ENCODE data around the gene IQGAP2.

Gene IQGAP2

DNA sequence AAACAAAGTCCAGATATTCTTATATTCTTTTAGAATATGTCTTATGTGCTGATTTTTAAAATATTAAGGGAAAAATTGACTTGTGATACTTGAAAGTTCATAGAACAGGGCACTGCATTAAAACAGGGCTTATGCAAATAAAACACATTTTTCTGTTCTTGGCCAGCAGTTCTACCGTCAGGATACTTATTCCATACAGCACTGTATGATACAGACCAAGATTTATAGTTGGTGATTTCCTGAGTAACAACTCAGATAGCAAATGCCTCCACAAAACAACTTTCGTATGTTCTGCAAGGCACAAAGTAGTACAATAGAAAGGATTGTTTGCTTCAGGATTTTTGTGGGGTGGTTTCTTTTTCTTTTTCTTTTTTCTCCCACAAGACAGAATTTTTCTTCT is 150.2 kb downstream of the IQGAP2 start:
- Histone ChIP-seq H3K36me3 (ENCODE audit: insufficient read depth, low read length) (no peaks in the 10 kb centered on the region), H3K27me3 (ENCODE audit: insufficient read depth, low read length) (peaks cover 43% of the 10 kb centered on the region), H3K4me3 (ENCODE audit: low read depth, low read length) (no peak overlapping the region), H3K4me1 (ENCODE audit: control insufficient read depth, insufficient read depth, low read length, unreplicated experiment) (no peaks in the 10 kb centered on the region), H3K27ac (ENCODE audit: low read depth, low read length) (no peak overlapping the region), H3K79me2 (ENCODE audit: control insufficient read depth, insufficient read depth, low read length, unreplicated experiment) (no peaks in the 10 kb centered on the region), H2AFZ (ENCODE audit: low read length, unreplicated experiment) (no peak overlapping the region)

DNA sequence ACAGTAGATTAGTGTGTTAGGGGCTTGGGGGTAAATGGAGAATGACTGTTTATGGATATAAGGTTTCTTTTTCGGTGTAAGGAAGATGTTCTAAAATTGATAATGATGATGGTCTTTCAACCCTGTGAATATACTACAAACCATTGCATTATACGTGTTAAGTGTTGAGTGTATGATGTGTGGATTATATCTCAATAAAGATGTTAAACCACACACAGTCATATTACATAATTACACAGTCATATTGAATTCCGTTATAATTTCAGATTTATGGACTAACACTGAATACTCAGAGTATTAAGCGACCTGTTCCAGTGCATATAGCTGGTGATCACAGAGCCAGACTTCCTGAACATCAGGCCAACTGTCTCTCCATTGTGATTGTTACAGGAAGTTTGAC is 152.0 kb downstream of the IQGAP2 start:
- Histone ChIP-seq H3K4me1 (ENCODE audit: control insufficient read depth, insufficient read depth, low read length, unreplicated experiment) (no peaks in the 10 kb centered on the region), H3K36me3 (ENCODE audit: insufficient read depth, low read length) (no peaks in the 10 kb centered on the region), H3K27ac (ENCODE audit: low read depth, low read length) (no peak overlapping the region), H3K27me3 (ENCODE audit: insufficient read depth, low read length) (peaks cover 43% of the 10 kb centered on the region), H2AFZ (ENCODE audit: low read length, unreplicated experiment) (no peak overlapping the region), H3K79me2 (ENCODE audit: control insufficient read depth, insufficient read depth, low read length, unreplicated experiment) (no peaks in the 10 kb centered on the region), H3K4me3 (ENCODE audit: low read depth, low read length) (no peak overlapping the region)

DNA sequence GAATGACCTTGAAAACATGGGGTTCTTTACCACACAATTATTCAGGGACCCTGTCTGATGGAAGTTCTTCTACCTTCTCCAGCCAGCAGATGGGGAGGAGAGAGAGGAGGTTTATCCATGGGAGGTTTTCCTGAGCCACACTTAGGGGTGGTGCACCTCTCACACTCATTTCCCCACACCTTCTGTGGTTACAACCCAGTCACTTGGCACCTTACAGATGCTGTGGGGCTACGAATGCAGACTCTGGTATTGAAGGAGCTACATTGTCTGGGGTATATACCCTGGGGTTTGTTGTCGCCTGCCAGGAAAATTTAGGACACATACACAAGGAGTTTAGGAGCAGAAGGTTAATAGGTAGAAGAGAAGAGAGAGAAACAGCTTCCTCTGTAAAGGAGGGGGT is 152.6 kb downstream of the IQGAP2 start:
- no peaks in the 10 kb centered on the region for H3K36me3 ChIP-seq (ENCODE audit: insufficient read depth, low read length)
- no peaks in the 10 kb centered on the region for H3K79me2 ChIP-seq (ENCODE audit: control insufficient read depth, insufficient read depth, low read length, unreplicated experiment)

GRCh38 chr5:76556511-76557221 is 153.6 kb downstream of the IQGAP2 start:
- no peak overlapping the region for H3K27ac ChIP-seq (ENCODE audit: low read depth, low read length)
- no peaks in the 10 kb centered on the region for H3K4me1 ChIP-seq (ENCODE audit: control insufficient read depth, insufficient read depth, low read length, unreplicated experiment)
- no peaks in the 10 kb centered on the region for H3K36me3 ChIP-seq (ENCODE audit: insufficient read depth, low read length)
- H3K79me2 ChIP-seq (ENCODE audit: control insufficient read depth, insufficient read depth, low read length, unreplicated experiment): no peaks in the 10 kb centered on the region
- H2AFZ ChIP-seq (ENCODE audit: low read length, unreplicated experiment): no peak overlapping the region
- no peak overlapping the region for H3K4me3 ChIP-seq (ENCODE audit: low read depth, low read length)
- peaks cover 49% of the 10 kb centered on the region for H3K27me3 ChIP-seq (ENCODE audit: insufficient read depth, low read length)

More for the DNA sequence above, 152.6 kb downstream of the IQGAP2 start:
- H3K4me3 ChIP-seq (ENCODE audit: low read depth, low read length): no peak overlapping the region
- peaks cover 43% of the 10 kb centered on the region for H3K27me3 ChIP-seq (ENCODE audit: insufficient read depth, low read length)
- H3K27ac ChIP-seq (ENCODE audit: low read depth, low read length): no peak overlapping the region
- H2AFZ ChIP-seq (ENCODE audit: low read length, unreplicated experiment): no peak overlapping the region
- H3K4me1 ChIP-seq (ENCODE audit: control insufficient read depth, insufficient read depth, low read length, unreplicated experiment): no peaks in the 10 kb centered on the region

DNA sequence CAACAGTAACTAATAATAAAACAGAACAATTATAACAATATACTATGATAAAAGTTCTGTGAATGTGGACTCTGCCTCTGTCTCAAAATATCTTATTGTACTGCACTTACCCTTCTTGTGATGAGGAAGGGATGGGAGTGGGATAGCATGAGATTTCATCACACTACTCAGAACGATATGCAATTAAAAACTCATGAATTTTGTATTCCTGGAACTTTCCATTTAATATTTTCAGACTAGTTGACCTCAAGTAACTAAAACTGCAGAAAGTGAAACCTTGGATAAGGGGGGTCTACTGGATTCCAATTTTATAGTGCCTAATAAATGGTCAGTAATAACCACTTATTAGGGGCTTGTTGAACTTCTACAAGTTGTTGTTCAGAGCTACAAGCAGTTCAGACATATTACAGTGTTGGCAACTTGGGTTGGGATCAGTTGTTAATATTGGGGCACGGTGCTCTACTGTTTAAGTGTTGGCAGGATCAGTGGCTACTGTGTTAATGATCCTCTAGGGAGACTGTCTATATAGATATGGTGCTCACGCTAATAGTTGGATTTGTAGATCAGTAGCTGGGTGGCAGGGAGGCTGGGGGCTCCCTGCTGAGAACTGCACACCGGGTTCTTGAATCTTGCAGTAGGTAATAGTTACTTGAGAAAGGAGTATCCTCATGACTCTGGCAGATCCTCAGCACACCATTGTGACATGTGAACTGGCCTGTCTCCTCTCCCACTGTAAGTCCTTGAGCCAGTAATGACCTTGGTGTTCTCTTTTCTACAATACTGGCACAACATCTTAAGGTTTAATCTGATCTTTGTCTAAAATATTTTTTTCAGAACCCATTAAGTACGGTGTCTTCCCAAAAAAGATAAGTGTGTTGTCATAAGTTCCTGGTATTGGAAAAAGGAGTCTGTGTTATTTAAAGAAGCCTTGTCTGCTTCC is 158.1 kb downstream of the IQGAP2 start:
- H3K79me2 ChIP-seq (ENCODE audit: control insufficient read depth, insufficient read depth, low read length, unreplicated experiment): no peaks in the 10 kb centered on the region
- no peak overlapping the region for H3K27ac ChIP-seq (ENCODE audit: low read depth, low read length)
- H3K4me3 ChIP-seq (ENCODE audit: low read depth, low read length): no peak overlapping the region
- H3K27me3 ChIP-seq (ENCODE audit: insufficient read depth, low read length): peaks cover 60% of the 10 kb centered on the region
- no peaks in the 10 kb centered on the region for H3K4me1 ChIP-seq (ENCODE audit: control insufficient read depth, insufficient read depth, low read length, unreplicated experiment)
- no peak overlapping the region for H2AFZ ChIP-seq (ENCODE audit: low read length, unreplicated experiment)
- H3K36me3 ChIP-seq (ENCODE audit: insufficient read depth, low read length): no peaks in the 10 kb centered on the region

GRCh38 chr5:76561959-76562358 is 158.9 kb downstream of the IQGAP2 start:
- Histone ChIP-seq H3K79me2 (ENCODE audit: control insufficient read depth, insufficient read depth, low read length, unreplicated experiment) (no peaks in the 10 kb centered on the region), H3K4me1 (ENCODE audit: control insufficient read depth, insufficient read depth, low read length, unreplicated experiment) (no peaks in the 10 kb centered on the region)

GRCh38 chr5:76565009-76565408 is 161.9 kb downstream of the IQGAP2 start:
- Histone ChIP-seq H3K4me1 (ENCODE audit: control insufficient read depth, insufficient read depth, low read length, unreplicated experiment) (no peaks in the 10 kb centered on the region), H3K36me3 (ENCODE audit: insufficient read depth, low read length) (no peaks in the 10 kb centered on the region), H3K4me3 (ENCODE audit: low read depth, low read length) (no peak overlapping the region), H3K27ac (ENCODE audit: low read depth, low read length) (no peak overlapping the region), H2AFZ (ENCODE audit: low read length, unreplicated experiment) (no peak overlapping the region), H3K27me3 (ENCODE audit: insufficient read depth, low read length) (peaks cover 84% of the 10 kb centered on the region), H3K79me2 (ENCODE audit: control insufficient read depth, insufficient read depth, low read length, unreplicated experiment) (no peaks in the 10 kb centered on the region)

More at GRCh38 chr5:76561959-76562358, 158.9 kb downstream of the IQGAP2 start:
- H3K36me3 ChIP-seq (ENCODE audit: insufficient read depth, low read length): no peaks in the 10 kb centered on the region
- H3K27ac ChIP-seq (ENCODE audit: low read depth, low read length): no peak overlapping the region
- H2AFZ ChIP-seq (ENCODE audit: low read length, unreplicated experiment): no peak overlapping the region
- H3K4me3 ChIP-seq (ENCODE audit: low read depth, low read length): no peak overlapping the region
- peaks cover 60% of the 10 kb centered on the region for H3K27me3 ChIP-seq (ENCODE audit: insufficient read depth, low read length)

GRCh38 chr5:76570153-76570552 is 167.1 kb downstream of the IQGAP2 start:
- Histone ChIP-seq H3K27ac (ENCODE audit: low read depth, low read length) (no peak overlapping the region), H3K27me3 (ENCODE audit: insufficient read depth, low read length) (peaks cover 68% of the 10 kb centered on the region), H2AFZ (ENCODE audit: low read length, unreplicated experiment) (no peak overlapping the region), H3K79me2 (ENCODE audit: control insufficient read depth, insufficient read depth, low read length, unreplicated experiment) (no peaks in the 10 kb centered on the region), H3K4me3 (ENCODE audit: low read depth, low read length) (no peak overlapping the region), H3K36me3 (ENCODE audit: insufficient read depth, low read length) (no peaks in the 10 kb centered on the region), H3K4me1 (ENCODE audit: control insufficient read depth, insufficient read depth, low read length, unreplicated experiment) (no peaks in the 10 kb centered on the region)

- no peak overlapping the region for H3K27ac ChIP-seq (ENCODE audit: low read depth, low read length)
Observed at GRCh38 chr5:76571559-76571958, 168.5 kb downstream of the IQGAP2 start.

GRCh38 chr5:76576450-76576849 is 173.4 kb downstream of the IQGAP2 start:
- Histone ChIP-seq H3K27ac (ENCODE audit: low read depth, low read length) (no peak overlapping the region), H2AFZ (ENCODE audit: low read length, unreplicated experiment) (no peak overlapping the region), H3K4me1 (ENCODE audit: control insufficient read depth, insufficient read depth, low read length, unreplicated experiment) (no peaks in the 10 kb centered on the region), H3K79me2 (ENCODE audit: control insufficient read depth, insufficient read depth, low read length, unreplicated experiment) (no peaks in the 10 kb centered on the region), H3K36me3 (ENCODE audit: insufficient read depth, low read length) (no peaks in the 10 kb centered on the region), H3K4me3 (ENCODE audit: low read depth, low read length) (no peak overlapping the region), H3K27me3 (ENCODE audit: insufficient read depth, low read length) (peaks cover 45% of the 10 kb centered on the region)

More at GRCh38 chr5:76571559-76571958, 168.5 kb downstream of the IQGAP2 start:
- H3K79me2 ChIP-seq (ENCODE audit: control insufficient read depth, insufficient read depth, low read length, unreplicated experiment): no peaks in the 10 kb centered on the region
- no peak overlapping the region for H3K4me3 ChIP-seq (ENCODE audit: low read depth, low read length)
- H2AFZ ChIP-seq (ENCODE audit: low read length, unreplicated experiment): no peak overlapping the region
- no peaks in the 10 kb centered on the region for H3K36me3 ChIP-seq (ENCODE audit: insufficient read depth, low read length)
- H3K27me3 ChIP-seq (ENCODE audit: insufficient read depth, low read length): peaks cover 64% of the 10 kb centered on the region
- no peaks in the 10 kb centered on the region for H3K4me1 ChIP-seq (ENCODE audit: control insufficient read depth, insufficient read depth, low read length, unreplicated experiment)

Data from ACC112 (cell line).